ENCODE results near the gene TANC1. TPM values are rescaled to one million over a fixed set of nuclear protein-coding genes. Genes with fewer than 3 reads are reported as not detected.

Gene TANC1
- total and polyA plus RNA-seq, 11 donors = 26.6 to 91.1 (median 68.8) TPM

GRCh38 chr2:159144776-159145614, 176.6 kb downstream of the TANC1 start:
- peak overlapping the region in 6 of 12 donors; percentile 8 to 83 (median 26) for H3K27ac ChIP-seq

GRCh38 chr2:159145745-159146354, 177.4 kb downstream of the TANC1 start:
- Histone ChIP-seq H3K9me3 (no peaks in the 10 kb centered on the region), H3K27me3 (no peaks in the 10 kb centered on the region), H3K4me3 (no peak overlapping the region), H3K27ac (peak overlapping the region in 8 of 12 donors; percentile 4 to 83 (median 73)), H3K4me1 (peaks cover 5 to 84% (median 44%) of the 10 kb centered on the region in 12 donors), H3K36me3 (peaks cover 0 to 16% (median 4%) of the 10 kb centered on the region in 9 donors)
- intact Hi-C loops (cut with DNase I) = no loop called here
- DNase-seq (no peak), ATAC-seq (peak in 1 of 4 donors; percentile 15)
- WGBS, 4 donors = 75 to 84% (median 78%) methylated on average over 5 of the region's 5 CpGs
- TF ChIP-seq CTCF (IDR thresholded peaks at IDR 0.05) (no peak), POLR2A (IDR thresholded peaks at IDR 0.05) (no peak)

More at GRCh38 chr2:159144776-159145614, 176.6 kb downstream of the TANC1 start:
- Histone ChIP-seq H3K36me3 (peaks cover 0 to 8% (median 0%) of the 10 kb centered on the region in 9 donors), H3K9me3 (no peaks in the 10 kb centered on the region), H3K4me1 (peaks cover 5 to 84% (median 43%) of the 10 kb centered on the region in 12 donors), H3K4me3 (no peak overlapping the region), H3K27me3 (no peaks in the 10 kb centered on the region)
- TF ChIP-seq POLR2A (IDR thresholded peaks at IDR 0.05) = no peak
- TF ChIP-seq CTCF (IDR thresholded peaks at IDR 0.05) = no peak
- no peak for DNase-seq
- ATAC-seq = peak in 2 of 4 donors; percentile 6 to 20
- intact Hi-C loops (cut with DNase I) = no loop called here
- 72 to 81% (median 79%) methylated on average over 9 of the region's 9 CpGs for WGBS, 4 donors

GRCh38 chr2:159146996-159147666, 178.7 kb downstream of the TANC1 start:
- H3K4me1 ChIP-seq = peaks cover 5 to 73% (median 45%) of the 10 kb centered on the region in 12 donors
- TF ChIP-seq POLR2A (IDR thresholded peaks at IDR 0.05) (no peak), CTCF (IDR thresholded peaks at IDR 0.05) (no peak)
- H3K36me3 ChIP-seq = peaks cover 0 to 29% (median 9%) of the 10 kb centered on the region in 9 donors
- WGBS, 4 donors = 25 to 39% (median 32%) methylated on average over 12 to 14 of the region's 14 CpGs
- ATAC-seq (peak; percentile 83 to 92 (median 88)), DNase-seq (peak; percentile 62 to 75 (median 66))
- H3K27ac ChIP-seq = peak overlapping the region; percentile 11 to 83 (median 73)
- intact Hi-C loops (cut with DNase I) = no loop called here
- no peaks in the 10 kb centered on the region for H3K27me3 ChIP-seq
- H3K4me3 ChIP-seq = peak overlapping the region in 1 of 12 donors; percentile 10
- H3K9me3 ChIP-seq = no peaks in the 10 kb centered on the region
